A549 (cell line): ENCODE data around the gene PARVB. TPM values are rescaled to one million over a fixed set of nuclear protein-coding genes. Genes with fewer than 3 reads are reported as not detected.

Experiments used
- ATAC-seq, 2 experiments: fragments of 200-7000 bp in 1 of 2; fragments of >200 bp in 1 of 2; cut with Nextera tagmentation in 1 of 2; cut with Tn5 transposase in 1 of 2; 3 replicates each; pipeline versions ENCODE4 v1.8.0 to v1.9.1; 2018 to 2020; ENCODE audit warnings: mild to moderate bottlenecking in 1 of 2, moderate library complexity in 1 of 2
- CTCF ChIA-PET: fragments of 300-600 bp; sonication (Branson Sonifier 250); formaldehyde crosslinking; extraction: SDS; loops from one replicate; lab custom pipeline; 2021; ENCODE audit warnings: antibody characterized with exemption, inconsistent platforms; lab: Yijun Ruan, JAX
- POLR2A ChIA-PET: fragments of 350-600 bp; formaldehyde crosslinking; extraction: SDS; loops from one replicate; lab custom pipeline; 2021; ENCODE audit warnings: antibody characterized with exemption, inconsistent platforms; lab: Yijun Ruan, JAX
- DNase-seq, 2 experiments: peaks; one replicate each; pipeline versions ENCODE4 v3.0.0 to v3.0.0-alpha.2; 2011 to 2016; ENCODE audit warnings: low read depth in 1 of 2, low spot score in 1 of 2
- FAIRE-seq: peaks from 2 replicates; lab custom pipeline; 2011; peaks lifted over from hg19 to GRCh38; lab: Jason Lieb, UNC
- H3K27ac ChIP-seq, 2 experiments: fragments of >200 bp; sonication (Bioruptor Twin); formaldehyde crosslinking; 3 replicates each; pipeline ENCODE4 v1.5.1; 2016 to 2017
- H3K4me1 ChIP-seq: fragments of >200 bp; sonication (Bioruptor Twin); formaldehyde crosslinking; 3 replicates; pipeline ENCODE4 v1.6.1; 2016
- H3K4me2 ChIP-seq: fragments of >200 bp; sonication (Bioruptor Twin); formaldehyde crosslinking; 3 replicates; pipeline ENCODE4 v1.6.1; 2016
- H3K4me3 ChIP-seq: fragments of >200 bp; sonication (Bioruptor Twin); formaldehyde crosslinking; 3 replicates; pipeline ENCODE4 v1.5.1; 2016
- H3K9me3 ChIP-seq: fragments of >200 bp; sonication (Bioruptor Twin); formaldehyde crosslinking; 3 replicates; pipeline ENCODE4 v1.6.1; 2016
- ATOH8 ChIP-seq: fragments of 250-450 bp; sonication (Bioruptor Pico); IDR thresholded peaks from 2 replicates; pipeline ENCODE4 v1.5.0; 2020; ENCODE audit warnings: low read depth, mild to moderate bottlenecking, moderate library complexity
- BCL3 ChIP-seq: fragments of >200 bp; sonication (Bioruptor Twin); formaldehyde crosslinking; IDR thresholded peaks from 3 replicates; pipeline ENCODE4 v1.6.1; 2016
- CHD2 ChIP-seq: fragments of 150-350 bp; IDR thresholded peaks from 2 replicates; pipeline ENCODE4 v1.6.1; 2014; ENCODE audit warnings: low read length; ENCODE audit not compliant: partially characterized antibody
- CHD4 ChIP-seq: fragments of 200-600 bp; sonication (generic); IDR thresholded peaks from 2 replicates; pipeline ENCODE4 v1.6.1; 2016; ENCODE audit warnings: antibody characterized with exemption, mild to moderate bottlenecking, borderline replicate concordance
- CTCF ChIP-seq: fragments of >200 bp; sonication (Bioruptor Twin); formaldehyde crosslinking; IDR thresholded peaks from 3 replicates; pipeline ENCODE4 v1.5.1; 2016
- EHMT2 ChIP-seq: fragments of 200-600 bp; sonication (generic); IDR thresholded peaks from 2 replicates; pipeline ENCODE4 v1.6.1; 2016; ENCODE audit warnings: antibody characterized with exemption, low read depth, mild to moderate bottlenecking, moderate library complexity
- ELK1 ChIP-seq: fragments of 150-350 bp; IDR thresholded peaks from 2 replicates; pipeline ENCODE4 v1.6.1; 2014; ENCODE audit warnings: low read depth, mild to moderate bottlenecking, low read length
- EP300 ChIP-seq, 2 experiments: fragments of >200 bp; sonication (Bioruptor Twin); formaldehyde crosslinking; IDR thresholded peaks; 2 replicates in 1 of 2; 3 replicates in 1 of 2; pipeline ENCODE4 v1.6.1; 2016 to 2017
- ESRRA ChIP-seq: fragments of 150-350 bp; IDR thresholded peaks from 2 replicates; pipeline ENCODE4 v1.6.1; 2014; ENCODE audit warnings: mild to moderate bottlenecking, low read length, borderline replicate concordance
- FOSB ChIP-seq: fragments of 250-450 bp; sonication (Bioruptor Pico); IDR thresholded peaks from 2 replicates; pipeline ENCODE4 v1.5.0; 2020; ENCODE audit warnings: mild to moderate bottlenecking, moderate library complexity
- FOSL2 ChIP-seq, 2 experiments: fragments of 450-650 bp in 1 of 2; fragments of >200 bp in 1 of 2; sonication (Bioruptor Twin) in 1 of 2; formaldehyde crosslinking; IDR thresholded peaks; 2 replicates each; pipeline versions ENCODE4 v1.5.0 to v1.6.1; 2016 to 2020; ENCODE audit warnings: mild to moderate bottlenecking in 1 of 2, moderate library complexity in 1 of 2
- FOXS1 ChIP-seq: fragments of 250-450 bp; sonication (Bioruptor Pico); IDR thresholded peaks from 2 replicates; pipeline ENCODE4 v1.5.0; 2020; ENCODE audit warnings: mild to moderate bottlenecking, moderate library complexity
- GATA3 ChIP-seq: IDR thresholded peaks from 2 replicates; pipeline ENCODE4 v1.6.1; 2012; ENCODE audit warnings: borderline replicate concordance
- HOXB5 ChIP-seq: fragments of 250-450 bp; sonication (Bioruptor Pico); IDR thresholded peaks from 2 replicates; pipeline ENCODE4 v1.5.0; 2020; ENCODE audit warnings: mild to moderate bottlenecking, moderate library complexity
- JUN ChIP-seq, 2 experiments: fragments of >200 bp; sonication (Bioruptor Twin); formaldehyde crosslinking; IDR thresholded peaks; 2 replicates in 1 of 2; 3 replicates in 1 of 2; pipeline ENCODE4 v1.6.1; 2016 to 2017
- MAX ChIP-seq: IDR thresholded peaks from 2 replicates; pipeline ENCODE4 v1.6.1; 2012
- MYC ChIP-seq: IDR thresholded peaks from 2 replicates; pipeline ENCODE4 v1.6.1; 2012; ENCODE audit warnings: mild to moderate bottlenecking, inconsistent platforms, low read length, improper control_type of control experiment, borderline replicate concordance
- NFE2L2 ChIP-seq: fragments of 150-350 bp; conservative IDR thresholded peaks from 2 replicates; pipeline ENCODE4 v1.6.1; 2014; ENCODE audit warnings: low read length
- NPAS2 ChIP-seq: fragments of 250-450 bp; sonication (Bioruptor Pico); IDR thresholded peaks from 2 replicates; pipeline ENCODE4 v1.8.0; 2022; ENCODE audit warnings: mild to moderate bottlenecking, moderate library complexity, borderline replicate concordance
- POLR2A ChIP-seq: IDR thresholded peaks from 2 replicates; pipeline ENCODE4 v1.6.1; 2012; ENCODE audit warnings: mild to moderate bottlenecking, low read length
- POLR2AphosphoS2 ChIP-seq: conservative IDR thresholded peaks from 2 replicates; pipeline ENCODE4 v1.6.1; 2012; ENCODE audit warnings: low read length, improper control_type of control experiment, inconsistent platforms
- RARB ChIP-seq: fragments of 250-450 bp; sonication (Bioruptor Pico); IDR thresholded peaks from 2 replicates; pipeline ENCODE4 v1.8.0; 2021; ENCODE audit warnings: mild to moderate bottlenecking, moderate library complexity
- REST ChIP-seq: fragments of 200-600 bp; sonication (generic); IDR thresholded peaks from 2 replicates; pipeline ENCODE4 v1.6.1; 2016; ENCODE audit warnings: antibody characterized with exemption, mild to moderate bottlenecking, moderate library complexity
- SMC3 ChIP-seq: fragments of >200 bp; sonication (Bioruptor Twin); formaldehyde crosslinking; IDR thresholded peaks from 3 replicates; pipeline ENCODE4 v1.6.1; 2018; ENCODE audit warnings: inconsistent platforms
- SREBF2 ChIP-seq: fragments of 450-650 bp; IDR thresholded peaks from 2 replicates; pipeline ENCODE4 v1.6.1; 2014; ENCODE audit warnings: mild to moderate bottlenecking, moderate library complexity
- TFCP2L1 ChIP-seq: fragments of 250-450 bp; sonication (Bioruptor Pico); IDR thresholded peaks from 2 replicates; pipeline ENCODE4 v1.5.0; 2021; ENCODE audit warnings: mild to moderate bottlenecking
- USF2 ChIP-seq: fragments of 450-650 bp; IDR thresholded peaks from 2 replicates; pipeline ENCODE4 v1.6.1; 2014; ENCODE audit warnings: antibody characterized with exemption
- ZC3H11A ChIP-seq: fragments of 450-650 bp; IDR thresholded peaks from 2 replicates; pipeline ENCODE4 v1.6.1; 2014; ENCODE audit warnings: antibody characterized with exemption, mild to moderate bottlenecking
- ZFP36 ChIP-seq: fragments of 450-650 bp; IDR thresholded peaks from 2 replicates; pipeline ENCODE4 v1.6.1; 2014; ENCODE audit warnings: borderline replicate concordance; ENCODE audit not compliant: partially characterized antibody
- ZNF302 ChIP-seq: fragments of 250-450 bp; sonication (Bioruptor Pico); IDR thresholded peaks from 2 replicates; pipeline ENCODE4 v1.9.0; 2021; ENCODE audit warnings: inconsistent platforms, mild to moderate bottlenecking, moderate library complexity
- WGBS: methylation state at CpG from one replicate; pipeline ENCODE4 v1.1.6; 2017; ENCODE audit errors: missing lambda C conversion rate; 5-methylcytosine and 5-hydroxymethylcytosine counted together
- polyA plus RNA-seq, 4 experiments: library from polyadenylated mRNA; depleted of rRNA in 3 of 4; stranded (reverse); fragments of >200 nt; fragmentation: RNase III in 1 of 4; extraction: RNeasy Plus Mini Kit Qiagen cat#74134 plus additional on column Dnase treatment in 1 of 4; gene quantifications; 2 replicates in 3 of 4; 3 replicates in 1 of 4; pipeline ENCODE4 v1.2.3, GENCODE V29; 2011 to 2017

Gene PARVB
- polyA plus RNA-seq, 2 of the 4 experiments (the other 2 are of a cell fraction) = 28.3 to 33.5 TPM

GRCh38 chr22:44206330-44206645, 182.2 kb downstream of the PARVB start:
- peaks cover 3% of the 10 kb centered on the region; the same call in 1 of the 3 replicates for H3K9me3 ChIP-seq
- FAIRE-seq = no peak
- H3K4me2 ChIP-seq = no peak overlapping the region
- TF ChIP-seq SREBF2 = no peak
- no peak for TF ChIP-seq POLR2AphosphoS2
- no peak for TF ChIP-seq REST
- no peak for TF ChIP-seq POLR2A
- no peak for TF ChIP-seq NFE2L2
- TF ChIP-seq EP300 (IDR thresholded peaks at IDR 0.05) = no peak
- TF ChIP-seq BCL3 = no peak
- no peak for TF ChIP-seq FOSL2 (IDR thresholded peaks at IDR 0.05)
- TF ChIP-seq FOSL2 (CRISPR knock-in tag; IDR thresholded peaks at IDR 0.05) = no peak
- no peak for TF ChIP-seq FOXS1 (CRISPR knock-in tag)
- TF ChIP-seq SMC3 = no peak
- TF ChIP-seq ZC3H11A = no peak
- no peak for TF ChIP-seq CHD4
- TF ChIP-seq USF2 = no peak
- no peak for TF ChIP-seq EHMT2
- TF ChIP-seq ZFP36 = no peak
- no peak for TF ChIP-seq ZNF302 (CRISPR knock-in tag)
- DNase-seq = no peak
- ChIA-PET POLR2A (no interaction called here), CTCF (no interaction called here)
- H3K4me3 ChIP-seq = no peak overlapping the region
- H3K27ac ChIP-seq = no peak overlapping the region
- ATAC-seq = no peak
- H3K4me1 ChIP-seq = no peaks in the 10 kb centered on the region
- WGBS = 70% methylated on average over 9 of the region's 9 CpGs

- POLR2A ChIA-PET = no interaction called here
- peaks cover 3% of the 10 kb centered on the region; the same call in 1 of the 3 replicates for H3K9me3 ChIP-seq
- H3K4me2 ChIP-seq = no peak overlapping the region
- DNase-seq = no peak
- H3K27ac ChIP-seq = no peak overlapping the region
- WGBS = 57% methylated on average over 1 of the region's 8 CpGs
- H3K4me1 ChIP-seq = no peaks in the 10 kb centered on the region
- CTCF ChIA-PET = no interaction called here
- H3K4me3 ChIP-seq = no peak overlapping the region
- FAIRE-seq = no peak
- no peak for ATAC-seq
- TF ChIP-seq JUN (IDR thresholded peaks at IDR 0.05) (no peak), GATA3 (no peak), NPAS2 (no peak), MYC (no peak), ESRRA (no peak), ELK1 (no peak), ATOH8 (CRISPR knock-in tag) (no peak), RARB (CRISPR knock-in tag) (no peak), HOXB5 (CRISPR knock-in tag) (no peak), MAX (no peak), TFCP2L1 (no peak), CHD2 (no peak), CTCF (no peak), FOSB (CRISPR knock-in tag) (no peak)
These were observed 182.6 kb downstream of the PARVB start for GRCh38 chr22:44206696-44207095.
